Measurements from ENCODE around the gene FAF2. TPM values are rescaled to one million over a fixed set of nuclear protein-coding genes. Genes with fewer than 3 reads are reported as not detected.

Gene FAF2
- total RNA-seq, 2 donors from 2014 or later, result 47.3 to 50.5 TPM

- Mint-ChIP-seq H3K36me3 (no peaks in the 10 kb centered on the region), H3K27me3 (no peaks in the 10 kb centered on the region), H3K4me3 (peak overlapping the region; percentile 83)
These were observed 81.6 kb downstream of the FAF2 start for GRCh38 chr5:176529741-176530141.

DNA sequence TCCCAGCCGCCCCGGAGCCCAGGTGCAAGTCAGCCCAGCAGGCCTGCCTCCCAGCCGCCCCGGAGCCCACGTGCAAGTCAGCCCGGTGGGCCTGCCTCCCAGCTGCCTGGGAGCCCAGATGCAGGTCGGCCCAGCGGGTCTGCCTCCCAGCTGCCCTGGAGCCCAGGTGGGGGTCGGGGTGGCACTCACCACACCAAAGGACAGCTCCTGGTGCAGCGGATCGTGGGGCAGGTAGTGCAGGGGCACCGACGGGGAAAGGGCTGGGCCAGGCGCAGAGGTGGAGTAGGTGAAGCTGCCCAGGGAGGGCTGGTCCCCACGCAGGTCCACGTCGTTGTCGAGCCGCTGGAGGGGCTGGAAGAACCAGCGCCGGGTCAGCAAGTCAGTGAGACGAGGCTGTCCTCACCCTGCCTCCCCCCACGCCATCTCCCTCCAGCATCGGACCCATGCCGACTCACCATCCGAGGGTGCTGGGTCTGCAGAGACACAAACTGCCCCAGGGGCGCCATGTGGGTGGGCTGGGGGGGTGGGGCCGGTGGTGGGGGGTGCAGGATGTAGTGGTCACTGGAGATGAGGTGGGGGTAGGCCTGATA lies 82.3 kb downstream of the FAF2 start:
- Mint-ChIP-seq H3K4me3 (peak overlapping the region; percentile 38), H3K9me3 (no peaks in the 10 kb centered on the region), H3K27ac (peak overlapping the region; percentile 90 to 95), H3K4me1 (ENCODE audit: low read depth in 2 of 2) (peaks cover 39 to 46% of the 10 kb centered on the region in 2 donors), H3K36me3 (no peaks in the 10 kb centered on the region), H3K27me3 (no peaks in the 10 kb centered on the region)
- DNase-seq (ENCODE audit: low spot score), result no peak
- no peak for ATAC-seq

More at GRCh38 chr5:176529741-176530141, 81.6 kb downstream of the FAF2 start:
- Mint-ChIP-seq H3K4me1 (ENCODE audit: low read depth in 2 of 2) (peaks cover 31 to 39% of the 10 kb centered on the region in 2 donors), H3K27ac (peak overlapping the region; percentile 90 to 92), H3K9me3 (no peaks in the 10 kb centered on the region)
- DNase-seq (ENCODE audit: low spot score), result no peak
- ATAC-seq, result peak; percentile 64 to 67

GRCh38 chr5:176530983-176531901 lies 83.1 kb downstream of the FAF2 start:
- Mint-ChIP-seq H3K4me3 (peak overlapping the region; percentile 84), H3K36me3 (no peaks in the 10 kb centered on the region), H3K27ac (peak overlapping the region; percentile 90 to 95), H3K9me3 (no peaks in the 10 kb centered on the region), H3K4me1 (ENCODE audit: low read depth in 2 of 2) (peaks cover 46 to 49% of the 10 kb centered on the region in 2 donors), H3K27me3 (no peaks in the 10 kb centered on the region)
- DNase-seq (ENCODE audit: low spot score), result no peak
- peak in 1 of 2 donors; percentile 43 for ATAC-seq

- peaks cover 46 to 49% of the 10 kb centered on the region in 2 donors for H3K4me1 Mint-ChIP-seq (ENCODE audit: low read depth in 2 of 2)
- H3K27ac Mint-ChIP-seq, result peak overlapping the region; percentile 90 to 95
- ATAC-seq, result no peak
- DNase-seq (ENCODE audit: low spot score), result no peak
- no peak overlapping the region for H3K4me3 Mint-ChIP-seq
- H3K27me3 Mint-ChIP-seq, result no peaks in the 10 kb centered on the region
- no peaks in the 10 kb centered on the region for H3K36me3 Mint-ChIP-seq
- no peaks in the 10 kb centered on the region for H3K9me3 Mint-ChIP-seq
These were observed 83.8 kb downstream of the FAF2 start for GRCh38 chr5:176531902-176532493.

DNA sequence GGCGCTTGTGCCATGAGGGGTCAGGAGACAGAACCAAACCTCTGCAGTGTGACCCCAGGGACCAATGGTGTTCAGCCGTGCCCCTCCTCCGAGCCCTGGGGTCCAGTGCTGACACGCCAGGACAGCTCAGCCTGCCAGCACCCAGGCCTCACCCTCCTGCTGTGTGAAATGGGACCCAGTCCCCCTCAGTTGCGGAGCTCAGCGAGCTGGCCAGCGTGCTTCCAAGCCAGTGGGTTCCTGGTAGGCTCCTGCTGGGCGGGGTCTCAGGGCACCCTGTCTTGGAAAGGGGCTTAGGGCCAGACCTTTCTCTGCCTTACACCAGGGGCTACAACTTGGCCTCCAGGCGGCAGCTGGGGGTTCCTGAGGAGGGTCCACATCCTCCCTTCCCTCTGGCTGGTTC lies 84.6 kb downstream of the FAF2 start:
- H3K9me3 Mint-ChIP-seq, result no peaks in the 10 kb centered on the region
- no peaks in the 10 kb centered on the region for H3K36me3 Mint-ChIP-seq
- no peaks in the 10 kb centered on the region for H3K27me3 Mint-ChIP-seq
- peaks cover 46 to 51% of the 10 kb centered on the region in 2 donors for H3K4me1 Mint-ChIP-seq (ENCODE audit: low read depth in 2 of 2)
- peak overlapping the region; percentile 93 for H3K4me3 Mint-ChIP-seq
- no peak for ATAC-seq
- DNase-seq (ENCODE audit: low spot score), result no peak
- peak overlapping the region; percentile 95 to 99 for H3K27ac Mint-ChIP-seq

- no peak for DNase-seq (ENCODE audit: low spot score)
- Mint-ChIP-seq H3K4me1 (ENCODE audit: low read depth in 2 of 2) (peaks cover 52 to 54% of the 10 kb centered on the region in 2 donors), H3K36me3 (no peaks in the 10 kb centered on the region)
These were observed 85.2 kb downstream of the FAF2 start for GRCh38 chr5:176533390-176533789.

GRCh38 chr5:176533894-176534611 lies 85.9 kb downstream of the FAF2 start:
- Mint-ChIP-seq H3K4me3 (peak overlapping the region; percentile 93), H3K4me1 (ENCODE audit: low read depth in 2 of 2) (peaks cover 53% of the 10 kb centered on the region in 2 donors), H3K36me3 (no peaks in the 10 kb centered on the region), H3K27ac (peak overlapping the region; percentile 95 to 99), H3K27me3 (no peaks in the 10 kb centered on the region), H3K9me3 (no peaks in the 10 kb centered on the region)
- DNase-seq (ENCODE audit: low spot score) (no peak), ATAC-seq (no peak)

More at GRCh38 chr5:176533390-176533789, 85.2 kb downstream of the FAF2 start:
- H3K27ac Mint-ChIP-seq, result peak overlapping the region; percentile 95 to 99
- no peaks in the 10 kb centered on the region for H3K9me3 Mint-ChIP-seq
- peak overlapping the region; percentile 93 for H3K4me3 Mint-ChIP-seq
- H3K27me3 Mint-ChIP-seq, result no peaks in the 10 kb centered on the region
- ATAC-seq, result no peak

DNA sequence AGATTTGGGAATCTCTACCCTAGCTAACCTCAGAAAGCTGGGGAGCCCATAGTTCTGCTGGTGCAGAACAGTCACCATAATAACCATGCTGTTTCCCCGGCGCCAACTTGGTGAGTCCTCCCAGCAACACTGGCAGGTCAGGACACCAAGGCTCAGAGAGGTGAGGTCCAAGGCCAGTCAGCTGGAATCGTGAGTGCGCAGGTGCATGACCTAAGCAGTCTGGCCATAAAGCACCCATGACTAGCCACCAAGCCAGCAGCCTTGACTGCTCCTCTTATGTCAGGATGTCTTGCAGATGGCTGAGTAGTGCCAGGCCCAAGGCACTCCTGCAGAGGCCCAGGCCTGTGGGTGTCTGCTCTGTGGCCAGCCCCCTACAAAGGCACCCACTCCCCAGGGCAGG lies 86.5 kb downstream of the FAF2 start:
- ATAC-seq (no peak), DNase-seq (ENCODE audit: low spot score) (no peak)
- Mint-ChIP-seq H3K36me3 (no peaks in the 10 kb centered on the region), H3K4me3 (peak overlapping the region; percentile 93), H3K27me3 (no peaks in the 10 kb centered on the region), H3K4me1 (ENCODE audit: low read depth in 2 of 2) (peaks cover 51 to 53% of the 10 kb centered on the region in 2 donors), H3K9me3 (no peaks in the 10 kb centered on the region), H3K27ac (peak overlapping the region; percentile 95 to 99)

- DNase-seq (ENCODE audit: low spot score) (peak; percentile 75), ATAC-seq (no peak)
- Mint-ChIP-seq H3K27me3 (no peaks in the 10 kb centered on the region), H3K4me3 (peak overlapping the region; percentile 93), H3K36me3 (no peaks in the 10 kb centered on the region), H3K9me3 (no peaks in the 10 kb centered on the region), H3K4me1 (ENCODE audit: low read depth in 2 of 2) (peaks cover 53 to 56% of the 10 kb centered on the region in 2 donors), H3K27ac (peak overlapping the region; percentile 95 to 99)
These were observed 87.0 kb downstream of the FAF2 start for GRCh38 chr5:176535101-176535663.

GRCh38 chr5:176535664-176536131 lies 87.5 kb downstream of the FAF2 start:
- Mint-ChIP-seq H3K4me3 (peak overlapping the region; percentile 93), H3K4me1 (ENCODE audit: low read depth in 2 of 2) (peaks cover 56 to 61% of the 10 kb centered on the region in 2 donors), H3K27me3 (no peaks in the 10 kb centered on the region), H3K36me3 (no peaks in the 10 kb centered on the region), H3K9me3 (no peaks in the 10 kb centered on the region), H3K27ac (peak overlapping the region; percentile 95 to 99)
- DNase-seq (ENCODE audit: low spot score) (no peak), ATAC-seq (no peak)

GRCh38 chr5:176536132-176536901 lies 88.1 kb downstream of the FAF2 start:
- Mint-ChIP-seq H3K36me3 (no peaks in the 10 kb centered on the region), H3K4me1 (ENCODE audit: low read depth in 2 of 2) (peaks cover 58 to 63% of the 10 kb centered on the region in 2 donors)

GRCh38 chr5:176536902-176537553 lies 88.8 kb downstream of the FAF2 start, which contains the start of gene RNF44:
TSS of gene RNF44 (minus strand) at chr5:176537402. CDS start at chr5:176532472, 4,930 bp downstream.
- ATAC-seq, result peak; percentile 80 to 86
- H3K4me1 Mint-ChIP-seq (ENCODE audit: low read depth in 2 of 2), result peaks cover 61 to 67% of the 10 kb centered on the region in 2 donors

More at GRCh38 chr5:176536132-176536901, 88.1 kb downstream of the FAF2 start:
- DNase-seq (ENCODE audit: low spot score) (peak; percentile 87), ATAC-seq (peak; percentile 47 to 49)
- H3K4me3 Mint-ChIP-seq, result peak overlapping the region; percentile 93
- H3K27me3 Mint-ChIP-seq, result no peaks in the 10 kb centered on the region
- peak overlapping the region; percentile 95 to 99 for H3K27ac Mint-ChIP-seq
- H3K9me3 Mint-ChIP-seq, result no peaks in the 10 kb centered on the region

More at GRCh38 chr5:176536902-176537553, 88.8 kb downstream of the FAF2 start, which contains the start of gene RNF44:
- H3K36me3 Mint-ChIP-seq, result no peaks in the 10 kb centered on the region
- peak within 1 kb of the TSS; percentile 93 for H3K4me3 Mint-ChIP-seq
- peak; percentile 98 for DNase-seq (ENCODE audit: low spot score)
- no peaks in the 10 kb centered on the region for H3K27me3 Mint-ChIP-seq
- H3K9me3 Mint-ChIP-seq, result no peaks in the 10 kb centered on the region
- peak within 1 kb of the TSS; percentile 95 to 99 for H3K27ac Mint-ChIP-seq

Data from natural killer cell treated with Interleukin-12 subunit alpha and Interleukin-12 subunit beta and Interleukin-15 and Interleukin-18, amount 100 ng/mL, for 72 hours (primary cell).